B cell (primary cell): ENCODE measurements around the gene NUCKS1. TPM values are rescaled to one million over a fixed set of nuclear protein-coding genes. Genes with fewer than 3 reads are reported as not detected.
A peak's percentile ranks its signal among the peaks of the same experiment; 100 is the strongest.

Experiments
- ATAC-seq: fragments of 200-7000 bp; cut with Tn5 transposase; one replicate; pipeline ENCODE4 v1.10.0; 2021; ENCODE audit warnings: low read depth, mild to moderate bottlenecking, moderate number of reproducible peaks, moderate library complexity
- CTCF ChIA-PET: fragments of 350-600 bp; sonication (Branson Sonifier 250); formaldehyde crosslinking; loops from one replicate; lab custom pipeline; 2021; ENCODE audit warnings: antibody characterized with exemption, inconsistent platforms; lab: Charles Lee
- POLR2A ChIA-PET: fragments of 350-600 bp; sonication (Branson Sonifier 250); formaldehyde crosslinking; loops from one replicate; lab custom pipeline; 2021; ENCODE audit warnings: antibody characterized with exemption; lab: Charles Lee
- DNase-seq: peaks from one replicate; pipeline ENCODE4 v3.0.0; 2013
- H2AFZ ChIP-seq: 2 replicates; pipeline ENCODE4 v1.6.1; 2012; ENCODE audit warnings: mild to moderate bottlenecking, low read depth, low read length; ENCODE audit not compliant: insufficient read depth, poor library complexity, severe bottlenecking
- H3K27ac ChIP-seq, 2 donors: 1 replicate in 1 of 2; 2 replicates in 1 of 2; pipeline ENCODE4 v1.5.1; 2012 to 2013; ENCODE audit warnings: low read length in 2 of 2, mild to moderate bottlenecking in 2 of 2, moderate library complexity in 1 of 2
- H3K27me3 ChIP-seq, 4 experiments: fragments of 200-600 bp in 1 of 4; sonication (generic) in 1 of 4; replicated peaks in 1 of 4; 1 replicate in 2 of 4; 2 replicates in 2 of 4; pipeline versions ENCODE4 v1.6.1 to v1.7.0; 2013 to 2016; ENCODE audit warnings: low read length in 3 of 4, mild to moderate bottlenecking in 2 of 4, mixed read lengths in 1 of 4, moderate library complexity in 1 of 4; ENCODE audit not compliant: insufficient read depth in 4 of 4, control insufficient read depth in 3 of 4; ENCODE audit errors: control extremely low read depth in 1 of 4
- H3K36me3 ChIP-seq, 2 experiments: replicated peaks in 1 of 2; 1 replicate in 1 of 2; 2 replicates in 1 of 2; pipeline versions ENCODE4 v1.6.1 to v1.7.1; 2013; ENCODE audit warnings: low read length in 1 of 2; ENCODE audit not compliant: insufficient read depth in 2 of 2, control insufficient read depth in 1 of 2; ENCODE audit errors: control extremely low read depth in 1 of 2, extremely low read depth in 1 of 2
- H3K4me1 ChIP-seq, 2 donors: fragments of 200-600 bp in 1 of 2; sonication (generic) in 1 of 2; 1 replicate in 1 of 2; 2 replicates in 1 of 2; pipeline versions ENCODE4 v1.5.1 to v1.6.1; 2013 to 2017; ENCODE audit warnings: low read length in 2 of 2; ENCODE audit not compliant: control insufficient read depth in 2 of 2, insufficient read depth in 2 of 2
- H3K4me2 ChIP-seq: replicated peaks from 2 replicates; pipeline ENCODE3; 2012; ENCODE audit warnings: mild to moderate bottlenecking, low read depth, low read length; ENCODE audit not compliant: poor library complexity, severe bottlenecking
- H3K4me3 ChIP-seq, 5 experiments: fragments of 200-600 bp in 1 of 5; sonication (generic) in 1 of 5; 1 replicate in 3 of 5; 2 replicates in 2 of 5; pipeline versions ENCODE4 v1.5.1 to v1.7.0; 2011 to 2016; ENCODE audit warnings: low read length in 4 of 5, mild to moderate bottlenecking in 4 of 5, low read depth in 2 of 5, control low read depth in 1 of 5, moderate library complexity in 1 of 5; ENCODE audit not compliant: insufficient read depth in 1 of 5; ENCODE audit errors: control extremely low read depth in 1 of 5, extremely low read depth in 1 of 5
- H3K79me2 ChIP-seq: fragments of 200-600 bp; sonication (generic); one replicate; pipeline ENCODE4 v1.6.0; 2016; ENCODE audit warnings: low read length; ENCODE audit not compliant: control insufficient read depth, insufficient read depth
- H3K9ac ChIP-seq: fragments of 200-600 bp; sonication (generic); 2 replicates; pipeline ENCODE4 v1.6.1; 2017; ENCODE audit warnings: mild to moderate bottlenecking, low read length, moderate library complexity
- H3K9me3 ChIP-seq, 3 donors: one replicate each; pipeline versions ENCODE4 v1.6.1 to v1.7.1; 2013; ENCODE audit warnings: low read length in 2 of 3; ENCODE audit not compliant: control insufficient read depth in 2 of 3, insufficient read depth in 1 of 3; ENCODE audit errors: control extremely low read depth in 1 of 3
- H4K20me1 ChIP-seq: 2 replicates; pipeline ENCODE4 v1.6.0; 2012; ENCODE audit warnings: mild to moderate bottlenecking, low read length; ENCODE audit not compliant: insufficient read depth, control insufficient read depth, poor library complexity, severe bottlenecking
- H3K27ac Mint-ChIP-seq: one replicate; pipeline ENCODE4 v1.8.0; 2021; ENCODE audit warnings: mixed read lengths
- H3K27me3 Mint-ChIP-seq: one replicate; pipeline ENCODE4 v1.8.0; 2021; ENCODE audit warnings: mixed read lengths
- H3K4me1 Mint-ChIP-seq: one replicate; pipeline ENCODE4 v1.8.0; 2021; ENCODE audit warnings: mixed read lengths
- H3K4me3 Mint-ChIP-seq: one replicate; pipeline ENCODE4 v1.8.0; 2021; ENCODE audit warnings: mixed read lengths
- H3K9me3 Mint-ChIP-seq: one replicate; pipeline ENCODE4 v1.8.0; 2022; ENCODE audit warnings: mixed read lengths; ENCODE audit not compliant: insufficient read depth
- EZH2 ChIP-seq: IDR thresholded peaks from 2 replicates; pipeline ENCODE4 v1.6.1; 2012; ENCODE audit warnings: borderline replicate concordance, low read depth, mild to moderate bottlenecking, moderate library complexity, low read length; ENCODE audit not compliant: insufficient read depth, poor library complexity, severe bottlenecking
- WGBS: methylation state at CpG from one replicate; pipeline ENCODE4 v1.1.5; 2013; ENCODE audit warnings: missing lambda C conversion rate; ENCODE audit not compliant: insufficient coverage; 5-methylcytosine and 5-hydroxymethylcytosine counted together
- intact Hi-C: fragments of 100-400 bp; cut with micrococcal nuclease; formaldehyde crosslinking; loops from one replicate; pipeline ENCODE4 v1.10.0; 2022
- polyA plus RNA-seq: library from polyadenylated mRNA; depleted of rRNA; stranded (reverse); fragments of >200 nt; gene quantifications from 2 replicates; pipeline ENCODE4 v1.2.3, GENCODE V29; 2012
- total RNA-seq, 2 donors: library from RNA; stranded (reverse); fragments of 120-200 nt in 1 of 2; gene quantifications; 1 replicate in 1 of 2; 2 replicates in 1 of 2; pipeline versions ENCODE4 v1.2.3 to v1.2.4, GENCODE V29; 2013 to 2022
- TF ChIP-seq, protein P1 (sequence below): fragments of 200-600 bp; IDR thresholded peaks from one replicate; pipeline ENCODE4 v1.8.0; 2022; ENCODE audit warnings: antibody characterized with exemption, mild to moderate bottlenecking

The NUCKS1 gene
- total and polyA plus RNA-seq, 2 donors (not counting 1 experiment from before 2014, with no cell fraction given): 6.5 to 90.1 TPM

- Histone ChIP-seq H3K4me1 (peaks cover 5 to 15% of the 10 kb centered on the region in 2 donors), H4K20me1 (no peaks in the 10 kb centered on the region), H3K27me3 (no peaks in the 10 kb centered on the region), H3K27ac (no peak overlapping the region), H2AFZ (no peak overlapping the region), H3K9ac (no peak overlapping the region), H3K9me3 (no peaks in the 10 kb centered on the region), H3K36me3 (peaks cover 0 to 50% of the 10 kb centered on the region in 2 experiments), H3K4me3 (no peak overlapping the region), H3K4me2 (no peak overlapping the region), H3K79me2 (peaks cover 4% of the 10 kb centered on the region)
- Mint-ChIP-seq H3K27me3 (no peaks in the 10 kb centered on the region), H3K27ac (peak overlapping the region; percentile 20), H3K9me3 (no peaks in the 10 kb centered on the region), H3K4me1 (peaks cover 16% of the 10 kb centered on the region), H3K4me3 (no peak overlapping the region)
- WGBS: 94% methylated on average over 5 of the region's 5 CpGs
- TF ChIP-seq, protein P1, sequence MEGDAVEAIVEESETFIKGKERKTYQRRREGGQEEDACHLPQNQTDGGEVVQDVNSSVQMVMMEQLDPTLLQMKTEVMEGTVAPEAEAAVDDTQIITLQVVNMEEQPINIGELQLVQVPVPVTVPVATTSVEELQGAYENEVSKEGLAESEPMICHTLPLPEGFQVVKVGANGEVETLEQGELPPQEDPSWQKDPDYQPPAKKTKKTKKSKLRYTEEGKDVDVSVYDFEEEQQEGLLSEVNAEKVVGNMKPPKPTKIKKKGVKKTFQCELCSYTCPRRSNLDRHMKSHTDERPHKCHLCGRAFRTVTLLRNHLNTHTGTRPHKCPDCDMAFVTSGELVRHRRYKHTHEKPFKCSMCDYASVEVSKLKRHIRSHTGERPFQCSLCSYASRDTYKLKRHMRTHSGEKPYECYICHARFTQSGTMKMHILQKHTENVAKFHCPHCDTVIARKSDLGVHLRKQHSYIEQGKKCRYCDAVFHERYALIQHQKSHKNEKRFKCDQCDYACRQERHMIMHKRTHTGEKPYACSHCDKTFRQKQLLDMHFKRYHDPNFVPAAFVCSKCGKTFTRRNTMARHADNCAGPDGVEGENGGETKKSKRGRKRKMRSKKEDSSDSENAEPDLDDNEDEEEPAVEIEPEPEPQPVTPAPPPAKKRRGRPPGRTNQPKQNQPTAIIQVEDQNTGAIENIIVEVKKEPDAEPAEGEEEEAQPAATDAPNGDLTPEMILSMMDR: no peak
- TF ChIP-seq EZH2: no peak
- ATAC-seq (no peak), DNase-seq (no peak)
- POLR2A ChIA-PET: no interaction called here
- intact Hi-C loops: no loop called here
- CTCF ChIA-PET: interaction anchor here (2.0 to 12.1 kb wide), 2 partner anchors 140 to 182 kb away, joined by 4 to 434 read pairs; no protein-coding TSS in a partner anchor
Observed at GRCh38 chr1:205798577-205798976, 48.6 kb upstream of the NUCKS1 start.

- Histone ChIP-seq H3K4me3 (no peak overlapping the region), H3K4me1 (peaks cover 5 to 24% of the 10 kb centered on the region in 2 donors), H3K79me2 (no peaks in the 10 kb centered on the region), H3K9ac (no peak overlapping the region), H3K27ac (no peak overlapping the region), H3K36me3 (peaks cover 0 to 55% of the 10 kb centered on the region in 2 experiments), H2AFZ (no peak overlapping the region), H4K20me1 (no peaks in the 10 kb centered on the region), H3K27me3 (no peaks in the 10 kb centered on the region), H3K9me3 (no peaks in the 10 kb centered on the region), H3K4me2 (no peak overlapping the region)
- TF ChIP-seq, protein P1: no peak
- no peak for TF ChIP-seq EZH2
- intact Hi-C loops: no loop called here
- ChIA-PET CTCF (interaction anchor here (1.0 to 12.1 kb wide), 4 partner anchors 86 to 184 kb away, joined by 3 to 434 read pairs (median 4); no protein-coding TSS in a partner anchor), POLR2A (interaction anchor here (0.7 kb wide), 1 partner anchor 11 kb away, joined by 3 read pairs; no protein-coding TSS in a partner anchor)
- Mint-ChIP-seq H3K27ac (no peak overlapping the region), H3K4me3 (no peak overlapping the region), H3K4me1 (peaks cover 23% of the 10 kb centered on the region), H3K27me3 (no peaks in the 10 kb centered on the region), H3K9me3 (no peaks in the 10 kb centered on the region)
- ATAC-seq: no peak
- DNase-seq: no peak
- 92% methylated on average over 2 of the region's 2 CpGs for WGBS
Observed at GRCh38 chr1:205797168-205797567, 47.2 kb upstream of the NUCKS1 start.
